ENCODE data around the gene MEF2A.

The MEF2A gene

DNA sequence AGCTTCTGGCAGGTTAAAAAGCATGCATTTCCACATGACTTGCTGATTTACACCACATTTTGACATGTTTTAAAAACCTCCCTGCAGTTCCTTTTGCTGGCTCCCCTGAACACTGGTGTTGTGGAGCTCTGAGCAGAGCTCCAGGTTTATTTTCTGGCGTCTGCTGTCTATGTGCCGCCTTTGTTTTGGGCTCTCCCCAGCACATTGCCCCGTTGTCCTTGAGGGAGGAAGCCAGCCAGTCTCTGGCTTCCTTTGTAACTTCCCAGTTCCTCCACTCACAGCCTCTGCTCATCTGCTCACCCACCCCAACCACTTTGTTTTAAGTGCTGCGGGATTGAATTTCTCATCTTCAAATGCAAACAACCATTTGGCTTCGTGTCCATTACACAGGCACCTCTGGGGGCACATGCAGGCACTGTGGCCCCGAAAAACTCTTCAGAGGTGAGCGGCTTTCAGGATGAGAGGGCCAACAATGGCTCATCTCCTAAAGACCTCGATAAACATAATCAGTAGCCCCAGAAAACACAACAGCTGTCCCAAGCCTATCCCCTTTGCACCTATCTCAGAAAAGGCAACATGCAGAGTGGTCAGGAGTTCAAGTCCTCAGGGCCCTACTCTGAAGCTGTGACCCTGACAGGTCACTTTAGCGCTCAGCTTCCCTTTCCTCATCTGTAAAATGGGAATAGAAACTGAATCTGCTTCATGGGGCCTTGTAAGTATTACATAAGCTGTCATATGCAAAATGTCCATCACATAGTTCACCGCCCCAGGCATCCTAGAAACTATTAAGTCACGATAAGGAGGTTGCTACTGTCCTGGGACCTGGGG is 1.3 kb upstream of the MEF2A start:
- DNase-seq = no peak

DNA sequence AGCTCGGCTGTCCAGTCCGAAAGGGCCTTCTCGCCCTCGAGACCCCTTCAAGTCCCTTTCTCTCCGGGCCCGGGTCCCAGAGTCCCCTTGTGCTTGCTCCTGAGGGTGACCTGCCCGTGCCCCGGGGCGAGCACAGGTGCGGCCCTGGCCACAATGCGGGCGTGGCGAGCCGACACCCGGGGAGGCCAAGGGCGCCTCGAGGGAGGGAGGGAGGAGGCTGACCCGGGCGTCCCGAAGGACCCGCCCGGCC is 810 bp upstream of the MEF2A start:
- no peak for DNase-seq

- DNase-seq = no peak
These were observed 543 bp downstream of the MEF2A start for GRCh38 chr15:99566157-99566897.

- DNase-seq = peak; percentile 55
These were observed 3.0 kb downstream of the MEF2A start for GRCh38 chr15:99568625-99569352.

GRCh38 chr15:99571299-99571698 is 5.5 kb downstream of the MEF2A start:
- DNase-seq = no peak

- no peak for DNase-seq
These were observed 8.3 kb downstream of the MEF2A start for GRCh38 chr15:99574048-99574447.

DNA sequence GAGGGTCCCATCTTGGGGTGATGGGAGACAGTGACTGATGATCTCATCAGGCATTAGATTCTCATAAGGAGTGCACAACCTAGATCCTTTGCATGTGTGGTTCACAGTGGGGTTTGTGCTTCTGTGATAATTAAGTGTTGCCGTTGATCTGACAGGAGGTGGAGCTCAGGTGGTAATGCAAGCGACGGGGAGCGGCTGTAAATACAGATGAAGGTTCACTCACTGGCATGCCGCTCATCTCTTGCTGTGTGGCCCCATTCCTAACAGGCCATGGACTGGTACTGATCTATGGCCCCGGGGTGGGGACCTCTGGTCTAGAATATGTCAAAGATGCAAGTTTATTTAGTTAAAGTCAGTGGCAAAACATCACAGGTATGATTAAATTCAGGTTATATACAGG is 8.7 kb downstream of the MEF2A start:
- no peak for DNase-seq

GRCh38 chr15:99578809-99579208 is 13.0 kb downstream of the MEF2A start:
- DNase-seq = no peak

- peak; percentile 45 for DNase-seq
These were observed 14.3 kb downstream of the MEF2A start for GRCh38 chr15:99580076-99580475.

GRCh38 chr15:99582508-99582960 is 16.8 kb downstream of the MEF2A start:
- peak; percentile 64 for DNase-seq

DNA sequence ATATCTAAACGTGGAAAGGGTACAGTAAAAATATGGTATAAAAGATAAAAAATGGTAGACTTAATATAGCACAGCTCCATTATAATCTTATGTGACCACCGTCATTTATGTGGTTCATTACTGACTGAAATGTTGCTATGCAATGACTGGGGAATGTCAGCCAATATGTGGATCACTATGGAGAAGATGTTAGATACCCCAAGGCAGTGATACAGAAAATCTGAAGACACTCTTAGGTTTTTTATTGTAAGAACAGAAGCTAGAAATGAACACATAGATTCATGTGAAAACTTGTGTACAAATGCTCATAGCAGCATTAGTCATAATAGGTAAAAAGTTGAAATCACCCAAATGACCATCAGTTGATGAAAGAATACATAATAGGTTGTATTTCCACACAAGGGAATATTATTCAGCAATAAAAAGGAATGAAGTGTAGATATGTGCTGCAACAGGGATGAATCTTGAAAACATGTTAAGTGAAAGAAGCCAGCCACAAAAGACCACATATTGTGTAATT is 18.4 kb downstream of the MEF2A start:
- DNase-seq = no peak

GRCh38 chr15:99586121-99586520 is 20.3 kb downstream of the MEF2A start:
- no peak for DNase-seq

DNA sequence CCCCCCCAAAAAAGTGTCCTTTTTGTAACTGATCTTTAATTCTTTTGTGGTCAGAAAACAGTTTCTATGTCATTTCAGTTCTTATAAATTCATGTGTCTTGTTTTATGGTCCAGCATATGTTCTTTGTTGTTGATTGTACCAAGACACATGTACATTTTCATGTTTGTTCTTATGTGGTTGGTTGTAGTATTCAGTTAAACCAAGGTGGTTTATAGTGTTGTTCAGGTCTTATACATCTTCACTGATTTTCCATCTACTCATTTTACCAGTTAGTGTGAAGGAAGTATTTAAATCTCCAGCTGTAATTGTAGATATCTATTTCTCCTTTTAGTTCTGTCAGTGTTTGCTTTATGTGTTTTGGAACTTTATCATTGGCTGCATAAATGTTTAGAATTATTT is 24.0 kb downstream of the MEF2A start:
- no peak for DNase-seq

- no peak for DNase-seq
These were observed 25.3 kb downstream of the MEF2A start for GRCh38 chr15:99590913-99591646.

- DNase-seq = peak; percentile 86
These were observed 26.5 kb downstream of the MEF2A start for GRCh38 chr15:99592145-99592791.

DNA sequence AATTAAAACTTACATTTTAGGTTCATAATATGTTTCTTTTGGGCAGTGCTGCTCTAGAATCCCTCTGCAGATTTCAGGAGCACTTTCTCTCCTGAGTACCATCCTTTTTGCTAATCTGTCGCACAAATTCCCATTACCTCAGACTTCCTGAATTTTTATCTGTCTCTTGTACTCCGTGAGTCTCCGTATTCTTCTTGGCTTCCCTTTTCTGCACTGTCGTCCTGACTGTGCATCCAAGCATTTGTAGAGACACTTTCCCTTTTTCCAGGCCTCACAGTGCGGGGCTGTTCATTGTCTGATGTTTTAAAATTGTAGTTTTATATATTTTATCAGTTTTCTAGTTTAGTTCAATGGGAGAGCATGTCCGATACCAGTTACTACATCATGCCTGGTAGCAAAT is 27.3 kb downstream of the MEF2A start:
- no peak for DNase-seq

DNA sequence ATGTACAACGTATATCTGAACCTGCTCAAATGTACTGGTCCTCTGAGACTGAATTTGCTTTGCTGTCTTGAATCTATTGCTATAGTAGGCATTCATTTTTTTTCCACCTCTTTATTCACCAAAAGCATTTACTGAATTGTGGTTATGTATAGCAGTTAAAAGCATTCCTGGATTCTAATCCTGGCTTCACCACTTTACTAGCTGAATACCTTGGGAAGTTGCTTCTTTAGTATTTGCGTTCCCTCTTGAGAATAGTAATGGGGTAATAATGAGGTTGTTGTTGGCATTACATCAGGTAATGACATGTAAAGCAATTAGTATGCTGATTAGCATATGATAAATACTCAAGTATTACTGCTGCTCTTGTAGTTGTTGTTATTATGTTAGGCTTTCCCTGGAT is 29.1 kb downstream of the MEF2A start:
- DNase-seq = no peak

DNA sequence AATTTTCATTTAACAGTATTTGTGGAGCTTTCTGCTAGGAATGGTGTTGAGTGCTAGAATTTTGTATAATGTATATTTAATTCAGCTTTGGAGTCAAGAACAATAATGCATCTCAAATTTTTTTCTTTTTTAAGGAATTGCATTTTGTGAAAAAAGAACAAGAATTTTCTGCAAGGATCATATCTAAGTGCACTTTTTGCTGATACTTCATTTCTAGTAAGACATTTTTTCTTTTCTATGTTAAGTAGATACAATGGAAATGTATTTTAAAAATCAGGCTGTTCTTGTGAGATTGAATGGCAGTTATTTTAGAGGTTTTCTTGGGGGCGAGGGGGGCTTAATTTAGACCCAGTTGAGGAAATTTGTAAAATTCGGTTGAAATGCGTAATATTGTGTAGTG is 32.5 kb downstream of the MEF2A start:
- DNase-seq = no peak

DNA sequence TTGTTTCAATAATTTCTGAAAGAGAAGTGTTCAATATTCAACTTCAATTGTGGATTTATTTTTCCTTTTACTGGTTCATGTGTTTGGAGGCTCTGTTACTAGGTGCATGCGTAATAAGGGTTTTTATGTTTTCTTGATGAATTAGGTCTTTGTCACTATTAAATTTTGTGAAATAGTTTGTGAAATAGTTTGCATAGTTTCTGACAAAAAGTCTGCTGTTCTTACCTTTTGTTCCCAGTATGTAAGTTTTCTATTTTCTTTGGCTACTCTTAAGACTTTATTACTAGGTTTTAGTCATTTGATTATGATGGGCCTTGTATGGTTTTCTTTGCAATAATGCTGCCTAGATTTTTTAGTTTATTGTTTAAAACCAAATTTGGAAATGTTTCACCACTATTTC is 38.0 kb downstream of the MEF2A start:
- DNase-seq = peak; percentile 35

DNA sequence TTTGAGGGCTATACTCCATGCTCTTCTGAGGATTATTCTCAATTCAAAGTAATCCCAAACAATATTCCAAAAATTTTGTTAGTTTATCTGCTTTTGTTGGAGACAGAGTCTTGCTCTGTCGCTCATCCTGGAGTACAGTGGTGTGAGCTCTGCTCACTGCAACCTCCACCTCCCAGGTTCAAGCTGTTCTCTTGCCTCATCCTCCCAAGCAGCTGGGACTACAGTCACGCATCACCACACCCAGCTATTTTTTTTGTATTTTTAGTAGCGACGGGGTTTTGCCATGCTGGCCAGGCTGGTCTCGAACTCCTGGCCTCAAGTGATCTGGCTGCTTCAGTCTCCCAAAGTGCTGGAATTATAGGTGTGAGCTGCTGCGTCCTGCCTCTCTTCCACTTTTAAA is 39.1 kb downstream of the MEF2A start:
- DNase-seq = no peak

- DNase-seq = peak; percentile 43
These were observed 39.7 kb downstream of the MEF2A start for GRCh38 chr15:99605490-99605931.

DNA sequence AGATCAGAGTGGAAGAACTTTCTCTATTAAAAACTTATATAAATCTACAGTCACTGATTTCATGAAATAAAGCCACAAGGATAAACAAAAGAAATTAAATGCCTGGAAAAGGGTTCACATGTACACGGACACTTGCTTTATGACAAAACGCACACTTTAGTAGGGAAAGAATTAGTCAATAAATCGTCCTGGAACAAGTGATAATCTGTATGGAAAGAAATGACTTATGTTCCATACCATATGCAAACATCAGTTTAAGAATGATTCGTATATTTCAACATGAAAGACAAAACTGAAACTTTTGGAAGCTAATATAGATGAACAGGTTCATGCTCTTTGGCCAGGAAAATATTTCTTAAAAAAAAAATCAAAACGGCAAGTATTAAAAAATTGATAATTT is 40.2 kb downstream of the MEF2A start:
- DNase-seq = no peak

Data from fibroblast of skin of right biceps (primary cell).